IPS-18a (cell line): ENCODE results near the gene SLC35E2B.
A peak's percentile ranks its signal among the peaks of the same experiment; 100 is the strongest.
"Not testable (repeated sequence)": the region's sequence is repeated elsewhere in the genome, so short reads cannot be mapped to it uniquely, and the experiment has no call there.

Source experiments
- H3K27ac ChIP-seq: one replicate; pipeline ENCODE4 v1.5.1; 2013; ENCODE audit warnings: low read length
- H3K27me3 ChIP-seq: one replicate; pipeline ENCODE4 v1.6.1; 2013; ENCODE audit warnings: mild to moderate bottlenecking, low read length; ENCODE audit not compliant: control insufficient read depth, insufficient read depth
- H3K36me3 ChIP-seq: one replicate; pipeline ENCODE4 v1.6.1; 2013; ENCODE audit warnings: low read depth, low read length; ENCODE audit not compliant: control insufficient read depth
- H3K4me1 ChIP-seq: one replicate; pipeline ENCODE4 v1.6.1; 2013; ENCODE audit warnings: low read depth, low read length; ENCODE audit not compliant: control insufficient read depth
- H3K4me3 ChIP-seq: one replicate; pipeline ENCODE4 v1.5.1; 2013; ENCODE audit warnings: low read length
- H3K9ac ChIP-seq: one replicate; pipeline ENCODE4 v1.6.1; 2013; ENCODE audit warnings: mild to moderate bottlenecking, low read length, moderate library complexity
- H3K9me3 ChIP-seq: one replicate; pipeline ENCODE4 v1.6.1; 2013; ENCODE audit warnings: low read depth, low read length; ENCODE audit not compliant: control insufficient read depth

Gene SLC35E2B

GRCh38 chr1:1692714-1693647, at the start of gene SLC35E2B:
TSS of gene SLC35E2B (minus strand) at chr1:1692795. CDS start at chr1:1676699, 16,096 bp downstream.
- H3K36me3 ChIP-seq, H3K27me3 ChIP-seq, H3K4me1 ChIP-seq, H3K9me3 ChIP-seq: not testable (repeated sequence)
- Histone ChIP-seq H3K4me3 (peak within 1 kb of the TSS; percentile 52), H3K9ac (peak within 1 kb of the TSS; percentile 74), H3K27ac (peak within 1 kb of the TSS; percentile 62)

DNA sequence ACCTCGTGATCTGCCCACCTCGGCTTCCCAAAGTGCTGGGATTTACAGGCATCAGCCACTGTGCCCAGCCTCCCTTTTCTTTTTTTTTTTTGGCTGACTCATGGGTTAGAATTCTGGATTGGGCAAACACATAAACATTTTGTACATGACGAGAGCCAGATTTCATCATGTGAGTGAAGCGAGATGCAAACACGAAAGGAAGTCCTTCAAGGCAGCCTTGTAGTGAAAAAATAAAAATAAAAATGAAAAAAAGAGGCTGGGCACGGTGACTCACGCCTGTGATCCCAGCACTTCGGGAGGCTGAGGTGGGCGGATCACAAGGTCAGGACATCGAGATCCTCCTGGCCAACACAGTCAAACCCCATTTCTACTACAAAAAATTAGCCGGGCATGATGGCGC, 48.4 kb upstream of the SLC35E2B start:
- H3K9ac ChIP-seq, H3K9me3 ChIP-seq, H3K4me3 ChIP-seq, H3K36me3 ChIP-seq, H3K27ac ChIP-seq, H3K27me3 ChIP-seq, H3K4me1 ChIP-seq: not testable (repeated sequence)

GRCh38 chr1:1738799-1739337, 46.3 kb upstream of the SLC35E2B start:
- H3K27ac ChIP-seq, H3K9ac ChIP-seq, H3K27me3 ChIP-seq: not testable (repeated sequence)

DNA sequence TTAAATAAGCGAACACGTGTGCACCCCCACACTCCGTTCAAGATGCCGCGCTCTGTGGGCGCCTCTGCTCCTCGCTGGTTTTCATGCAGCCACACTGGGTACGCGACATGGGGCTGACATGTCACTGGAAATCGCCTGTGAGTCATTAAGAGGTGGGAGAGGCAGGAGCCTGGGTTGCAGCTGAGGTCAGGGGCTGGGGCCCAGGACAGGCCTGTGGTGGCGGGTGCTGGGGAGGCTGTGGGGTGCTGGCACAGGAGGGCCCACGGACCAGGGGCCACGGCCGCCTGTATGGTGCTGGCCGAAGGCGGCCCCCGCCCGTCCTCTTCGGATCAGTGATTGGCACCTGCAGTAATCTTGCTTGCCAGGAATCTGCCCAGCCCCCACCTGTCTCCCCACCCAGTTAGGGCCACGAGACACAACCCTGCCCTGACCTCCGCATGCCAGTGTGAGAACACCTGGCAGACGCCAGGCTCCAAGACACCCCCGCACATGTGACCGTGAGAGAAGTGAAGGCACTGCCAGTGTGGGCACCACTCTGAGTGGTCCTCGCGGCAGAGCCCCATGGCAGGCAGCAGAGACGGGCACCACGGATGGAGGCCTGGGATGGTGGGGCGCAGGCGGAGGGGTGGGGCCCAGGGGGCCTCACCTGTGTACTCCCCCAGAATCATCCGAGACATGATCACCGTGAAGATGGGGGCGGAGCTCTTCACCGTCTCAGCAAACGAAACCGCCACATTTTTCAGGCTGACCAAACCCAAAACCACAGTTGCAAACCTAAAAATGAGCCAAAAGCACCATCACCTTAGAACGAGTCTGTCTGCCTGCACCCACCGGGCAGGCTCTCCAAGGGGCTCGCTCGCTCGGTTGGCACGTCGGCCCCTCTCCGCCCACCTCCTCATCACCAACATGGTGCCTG, 45.3 kb upstream of the SLC35E2B start:
- H3K9ac ChIP-seq, H3K4me1 ChIP-seq, H3K27ac ChIP-seq, H3K27me3 ChIP-seq, H3K36me3 ChIP-seq, H3K9me3 ChIP-seq, H3K4me3 ChIP-seq: not testable (repeated sequence)

More at GRCh38 chr1:1738799-1739337, 46.3 kb upstream of the SLC35E2B start:
- H3K9me3 ChIP-seq, H3K36me3 ChIP-seq, H3K4me3 ChIP-seq, H3K4me1 ChIP-seq: not testable (repeated sequence)

GRCh38 chr1:1732381-1732780, 39.8 kb upstream of the SLC35E2B start:
- Histone ChIP-seq H3K9me3 (no peaks in the 10 kb centered on the region), H3K27ac (no peak overlapping the region), H3K27me3 (no peaks in the 10 kb centered on the region), H3K4me3 (no peak overlapping the region), H3K36me3 (peaks cover 14% of the 10 kb centered on the region), H3K4me1 (no peaks in the 10 kb centered on the region), H3K9ac (no peak overlapping the region)

GRCh38 chr1:1730870-1731269, 38.3 kb upstream of the SLC35E2B start:
- Histone ChIP-seq H3K27me3 (no peaks in the 10 kb centered on the region), H3K36me3 (peaks cover 14% of the 10 kb centered on the region), H3K27ac (no peak overlapping the region), H3K4me3 (no peak overlapping the region), H3K4me1 (no peaks in the 10 kb centered on the region), H3K9me3 (no peaks in the 10 kb centered on the region), H3K9ac (no peak overlapping the region)

GRCh38 chr1:1730230-1730629, 37.6 kb upstream of the SLC35E2B start:
- not testable (repeated sequence) for H3K9me3 ChIP-seq, H3K27ac ChIP-seq, H3K9ac ChIP-seq, H3K27me3 ChIP-seq, H3K4me1 ChIP-seq, H3K4me3 ChIP-seq
- peaks cover 14% of the 10 kb centered on the region for H3K36me3 ChIP-seq

- peaks cover 14% of the 10 kb centered on the region for H3K36me3 ChIP-seq
- H3K27ac ChIP-seq, H3K9me3 ChIP-seq, H3K4me3 ChIP-seq, H3K9ac ChIP-seq, H3K27me3 ChIP-seq, H3K4me1 ChIP-seq: not testable (repeated sequence)
These were observed 36.7 kb upstream of the SLC35E2B start for GRCh38 chr1:1729116-1729816.

GRCh38 chr1:1728308-1729005, 35.9 kb upstream of the SLC35E2B start:
- not testable (repeated sequence) for H3K4me3 ChIP-seq, H3K27me3 ChIP-seq, H3K9ac ChIP-seq, H3K9me3 ChIP-seq, H3K4me1 ChIP-seq, H3K27ac ChIP-seq
- peaks cover 14% of the 10 kb centered on the region for H3K36me3 ChIP-seq

GRCh38 chr1:1727131-1727651, 34.6 kb upstream of the SLC35E2B start:
- not testable (repeated sequence) for H3K4me3 ChIP-seq, H3K36me3 ChIP-seq, H3K27ac ChIP-seq, H3K9ac ChIP-seq, H3K4me1 ChIP-seq, H3K9me3 ChIP-seq, H3K27me3 ChIP-seq
